Stimulated activated CD8-positive, alpha-beta memory T cell treated with anti-CD3 and anti-CD28 coated beads, Interleukin-15, amount 100 ng/mL, for 4 hours (primary cell): ENCODE measurements around the gene CFDP1.
"Not testable (repeated sequence)": the region's sequence is repeated elsewhere in the genome, so short reads cannot be mapped to it uniquely, and the experiment has no call there.

Source experiments
- DNase-seq, 2 donors: peaks; one replicate each; pipeline ENCODE4 v3.0.0-alpha.2; 2020; ENCODE audit warnings: low read depth in 2 of 2

CFDP1 gene

GRCh38 chr16:75293772-75294171 is 139.5 kb downstream of the CFDP1 start:
- DNase-seq = no peak

GRCh38 chr16:75293173-75293572 is 140.1 kb downstream of the CFDP1 start:
- no peak for DNase-seq

- no peak for DNase-seq
Observed at GRCh38 chr16:75292691-75293090, 140.6 kb downstream of the CFDP1 start.

- no peak for DNase-seq
Observed at GRCh38 chr16:75289189-75289588, 144.1 kb downstream of the CFDP1 start.

- DNase-seq = peak in 1 of 2 donors; percentile 20
Observed at GRCh38 chr16:75288596-75289120, 144.6 kb downstream of the CFDP1 start.

GRCh38 chr16:75288181-75288580 is 145.1 kb downstream of the CFDP1 start:
- no peak for DNase-seq

- DNase-seq = no peak
Observed at GRCh38 chr16:75287708-75288107, 145.6 kb downstream of the CFDP1 start.

- DNase-seq = no peak
Observed at GRCh38 chr16:75286389-75286788, 146.9 kb downstream of the CFDP1 start.

- no peak for DNase-seq
Observed at GRCh38 chr16:75282466-75283281, 150.6 kb downstream of the CFDP1 start.

GRCh38 chr16:75281826-75282225 is 151.5 kb downstream of the CFDP1 start:
- DNase-seq = no peak

GRCh38 chr16:75281009-75281408 is 152.3 kb downstream of the CFDP1 start:
- not testable (repeated sequence) for DNase-seq

- DNase-seq = no peak
Observed at GRCh38 chr16:75280331-75280804, 152.9 kb downstream of the CFDP1 start.

GRCh38 chr16:75279305-75279704 is 154.0 kb downstream of the CFDP1 start:
- no peak for DNase-seq

GRCh38 chr16:75273054-75273925 is 160.0 kb downstream of the CFDP1 start:
- DNase-seq = no peak

GRCh38 chr16:75272629-75273028 is 160.7 kb downstream of the CFDP1 start:
- DNase-seq = not testable (repeated sequence)

GRCh38 chr16:75272097-75272551 is 161.2 kb downstream of the CFDP1 start:
- DNase-seq = no peak

GRCh38 chr16:75271441-75272096 is 161.7 kb downstream of the CFDP1 start:
- DNase-seq = no peak

GRCh38 chr16:75269358-75269757 is 163.9 kb downstream of the CFDP1 start:
- DNase-seq = not testable (repeated sequence)

- DNase-seq = no peak
Observed at GRCh38 chr16:75267631-75268264, 165.6 kb downstream of the CFDP1 start.

GRCh38 chr16:75266738-75267630 is 166.3 kb downstream of the CFDP1 start:
- no peak for DNase-seq
